ENCODE measurements around the gene HBG2.
"Not testable (repeated sequence)": the region's sequence is repeated elsewhere in the genome, so short reads cannot be mapped to it uniquely, and the experiment has no call there.

HBG2 gene

DNA sequence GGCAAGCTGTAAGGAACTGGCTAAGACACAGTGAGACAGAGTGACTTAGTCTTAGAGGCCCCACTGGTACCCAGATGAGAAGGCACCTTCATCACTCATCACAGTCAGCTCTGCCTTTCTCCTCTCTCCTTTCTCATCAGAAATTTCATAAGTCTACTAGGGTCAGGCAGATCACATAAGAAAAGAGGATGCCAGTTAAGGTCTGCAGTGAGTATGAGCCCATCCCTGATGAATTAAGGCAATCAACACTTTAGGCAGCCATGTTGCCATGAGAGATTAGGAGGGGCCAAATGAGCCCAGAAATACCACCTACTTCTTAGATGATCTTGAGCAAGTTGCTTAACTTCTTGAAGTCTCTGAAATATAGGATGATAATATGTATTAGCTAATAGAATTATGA lies 27.0 kb upstream of the HBG2 start:
- DNase-seq (ENCODE audit: low spot score): no peak

DNA sequence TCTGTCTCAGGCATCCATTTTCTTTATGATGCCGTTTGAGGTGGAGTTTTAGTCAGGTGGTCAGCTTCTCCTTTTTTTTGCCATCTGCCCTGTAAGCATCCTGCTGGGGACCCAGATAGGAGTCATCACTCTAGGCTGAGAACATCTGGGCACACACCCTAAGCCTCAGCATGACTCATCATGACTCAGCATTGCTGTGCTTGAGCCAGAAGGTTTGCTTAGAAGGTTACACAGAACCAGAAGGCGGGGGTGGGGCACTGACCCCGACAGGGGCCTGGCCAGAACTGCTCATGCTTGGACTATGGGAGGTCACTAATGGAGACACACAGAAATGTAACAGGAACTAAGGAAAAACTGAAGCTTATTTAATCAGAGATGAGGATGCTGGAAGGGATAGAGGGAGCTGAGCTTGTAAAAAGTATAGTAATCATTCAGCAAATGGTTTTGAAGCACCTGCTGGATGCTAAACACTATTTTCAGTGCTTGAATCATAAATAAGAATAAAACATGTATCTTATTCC lies 26.1 kb upstream of the HBG2 start:
- no peak for DNase-seq (ENCODE audit: low spot score)

DNA sequence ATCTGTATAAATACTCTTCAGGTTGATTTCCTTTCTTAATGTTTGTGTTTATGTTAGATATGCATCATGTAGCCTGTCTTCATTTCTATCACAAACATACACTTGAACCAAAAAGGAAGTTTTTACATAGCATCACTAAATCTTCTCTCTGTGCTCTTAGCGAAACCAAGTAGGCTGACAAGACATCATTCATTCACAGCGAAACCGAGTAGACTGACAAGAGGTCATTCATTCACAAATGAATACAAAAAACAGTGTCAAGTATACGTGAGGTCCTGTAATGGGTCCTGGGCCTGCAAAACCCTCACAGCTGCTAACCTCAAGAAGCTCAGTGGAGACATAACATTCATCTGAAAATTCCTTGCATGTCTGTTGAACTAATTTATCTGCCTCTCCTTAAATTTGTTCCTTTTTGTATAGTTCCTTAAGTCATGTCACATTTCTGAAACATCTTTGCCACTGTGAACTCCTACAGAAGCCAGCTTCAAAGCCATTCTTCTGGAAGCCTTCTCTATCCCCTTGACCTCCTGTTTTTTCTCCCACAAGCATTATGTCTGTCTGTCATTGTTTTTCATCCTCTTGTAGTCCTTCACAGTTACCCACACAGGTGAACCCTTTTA lies 25.0 kb upstream of the HBG2 start:
- no peak for DNase-seq (ENCODE audit: low spot score)

DNA sequence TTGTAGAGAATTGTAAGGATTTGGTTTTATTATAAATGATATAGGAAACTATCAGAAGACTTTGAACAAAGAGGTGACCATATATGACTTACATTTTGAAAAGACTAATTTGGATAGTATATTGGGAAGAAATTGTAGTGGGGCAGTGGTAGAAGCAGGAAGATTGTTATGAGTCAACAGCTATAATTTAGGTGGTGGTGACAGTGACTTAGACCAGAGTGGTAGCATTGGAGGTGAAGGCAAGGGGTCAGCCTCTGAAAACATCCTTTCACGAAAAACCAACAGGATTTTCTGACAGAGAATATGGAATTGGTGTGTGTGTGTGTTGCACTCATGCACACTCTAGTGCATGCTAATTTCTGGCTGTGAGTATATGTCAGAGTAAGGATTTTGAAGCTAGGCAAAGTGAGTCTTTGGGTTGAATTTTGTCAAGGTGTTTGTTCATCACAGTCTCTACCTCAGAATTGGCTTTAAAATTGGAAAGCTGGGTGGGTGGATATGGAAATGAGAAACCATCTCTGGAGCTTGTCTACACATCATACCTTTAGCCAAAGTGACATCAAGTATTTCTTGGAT lies 23.3 kb upstream of the HBG2 start:
- no peak for DNase-seq (ENCODE audit: low spot score)

DNA sequence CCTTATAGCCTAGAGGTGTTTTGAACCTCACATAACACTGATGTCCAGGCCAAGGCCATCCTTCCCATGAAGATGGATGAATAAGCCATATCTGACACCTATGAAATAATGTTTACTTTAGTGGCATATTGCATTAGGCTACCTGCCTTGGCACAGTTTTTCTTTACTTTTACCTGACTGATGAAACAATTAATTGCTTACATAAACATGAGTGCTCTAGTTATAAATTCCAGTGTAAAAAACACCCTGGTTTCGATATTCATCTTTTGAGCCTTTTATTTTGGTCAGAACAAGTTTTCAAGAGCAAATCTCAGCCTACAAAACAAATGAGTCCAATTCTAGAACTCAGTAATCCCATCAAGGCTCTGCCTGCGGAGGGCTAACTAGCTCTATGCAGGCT lies 22.1 kb upstream of the HBG2 start:
- DNase-seq (ENCODE audit: low spot score): no peak

DNA sequence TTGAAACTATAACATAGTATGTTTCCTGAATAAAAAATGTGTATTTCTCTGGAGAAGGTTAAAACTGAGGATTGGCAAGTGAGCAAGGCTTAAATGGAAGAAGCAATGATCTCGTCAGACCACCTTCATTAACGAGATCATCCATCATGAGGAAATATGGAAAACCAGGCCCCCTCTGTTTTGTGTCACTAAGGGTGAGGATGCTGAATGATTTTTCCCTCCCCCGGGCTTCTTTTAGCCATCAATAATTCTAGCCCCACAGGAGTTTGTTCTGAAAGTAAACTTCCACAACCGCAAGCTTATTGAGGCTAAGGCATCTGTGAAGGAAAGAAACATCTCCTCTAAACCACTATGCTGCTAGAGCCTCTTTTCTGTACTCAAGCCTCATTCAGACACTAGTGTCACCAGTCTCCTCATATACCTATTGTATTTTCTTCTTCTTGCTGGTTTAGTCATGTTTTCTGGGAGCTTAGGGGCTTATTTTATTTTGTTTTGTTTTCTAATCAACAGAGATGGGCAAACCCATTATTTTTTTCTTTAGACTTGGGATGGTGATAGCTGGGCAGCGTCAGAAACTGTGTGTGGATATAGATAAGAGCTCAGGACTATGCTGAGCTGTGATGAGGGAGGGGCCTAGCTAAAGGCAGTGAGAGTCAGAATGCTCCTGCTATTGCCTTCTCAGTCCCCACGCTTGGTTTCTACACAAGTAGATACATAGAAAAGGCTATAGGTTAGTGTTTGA lies 21.0 kb upstream of the HBG2 start:
- DNase-seq (ENCODE audit: low spot score): no peak

DNA sequence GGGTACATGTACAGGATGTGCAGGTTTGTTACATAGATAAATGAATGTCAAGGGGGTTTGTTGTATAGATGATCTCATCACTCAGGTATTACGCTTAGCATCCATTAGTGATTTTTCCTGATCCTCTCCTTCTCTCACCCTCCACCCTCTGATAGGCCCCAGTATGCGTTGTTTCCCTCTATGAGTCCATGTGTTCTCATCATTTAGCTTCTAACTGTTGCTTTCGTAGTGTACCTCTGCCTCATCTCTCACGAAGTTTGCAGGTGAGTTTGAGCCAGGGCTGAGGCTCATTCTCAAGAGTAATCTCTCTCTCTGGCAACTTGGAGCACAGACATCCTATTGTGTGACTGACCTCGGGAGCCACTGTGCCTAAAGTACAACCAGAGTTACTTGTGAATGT lies 19.8 kb upstream of the HBG2 start:
- DNase-seq (ENCODE audit: low spot score): no peak

DNA sequence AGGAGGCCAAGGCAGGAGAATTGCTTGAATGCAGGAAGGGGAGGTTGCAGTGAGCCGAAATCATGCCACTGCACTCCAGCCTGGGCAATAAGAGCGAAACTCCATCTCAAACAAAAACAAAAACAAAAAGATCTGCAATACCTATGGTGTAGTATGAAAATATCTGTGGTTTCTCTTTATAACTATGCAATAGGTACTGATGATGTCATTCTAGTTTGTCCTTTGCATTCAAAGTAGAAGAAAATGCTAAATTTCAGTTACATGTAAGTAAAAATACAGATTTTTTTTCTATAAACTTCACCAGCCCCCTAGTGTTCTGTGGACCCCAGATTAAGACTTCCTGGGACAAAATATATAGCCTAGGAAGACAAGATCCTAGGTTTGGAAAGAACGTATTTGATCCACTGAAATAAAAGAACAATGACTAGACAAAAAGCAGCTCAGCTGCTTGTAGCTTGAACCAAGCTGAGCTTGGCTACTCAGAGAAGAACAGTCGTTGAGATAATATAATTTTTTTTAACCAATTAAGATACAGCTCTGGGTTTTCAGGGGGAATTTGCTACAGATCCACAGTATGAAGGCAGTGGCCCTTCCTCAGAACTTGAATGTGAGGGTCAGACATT lies 17.9 kb upstream of the HBG2 start:
- DNase-seq (ENCODE audit: low spot score): no peak

DNA sequence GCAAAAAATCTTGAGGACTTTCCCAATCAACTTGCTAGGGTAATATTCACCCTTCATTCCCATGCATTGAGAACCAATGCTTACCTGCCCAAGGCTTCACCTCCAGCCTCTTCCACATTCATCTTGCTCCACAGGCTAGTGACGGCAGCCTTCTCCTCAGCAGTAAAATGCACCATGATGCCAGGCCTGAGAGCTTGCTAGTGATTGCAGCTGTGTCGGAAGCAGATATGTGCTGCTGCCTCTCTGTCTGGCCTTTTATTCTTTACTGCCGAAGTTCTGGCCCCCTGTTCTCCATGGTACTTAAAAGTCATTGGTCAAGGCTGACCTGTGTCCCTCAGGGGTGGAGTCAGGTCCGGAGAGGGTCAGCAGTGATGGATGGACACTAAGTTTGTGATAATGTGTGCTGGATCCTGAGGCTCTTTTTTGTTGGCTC lies 15.2 kb upstream of the HBG2 start, which contains the start of gene HBE1:
Gene HBE1, minus strand, starts transcription at position 231 of the 433 bp plus-strand sequence. Its CDS starts 55 bp downstream, at position 176.
- DNase-seq (ENCODE audit: low spot score): no peak

DNA sequence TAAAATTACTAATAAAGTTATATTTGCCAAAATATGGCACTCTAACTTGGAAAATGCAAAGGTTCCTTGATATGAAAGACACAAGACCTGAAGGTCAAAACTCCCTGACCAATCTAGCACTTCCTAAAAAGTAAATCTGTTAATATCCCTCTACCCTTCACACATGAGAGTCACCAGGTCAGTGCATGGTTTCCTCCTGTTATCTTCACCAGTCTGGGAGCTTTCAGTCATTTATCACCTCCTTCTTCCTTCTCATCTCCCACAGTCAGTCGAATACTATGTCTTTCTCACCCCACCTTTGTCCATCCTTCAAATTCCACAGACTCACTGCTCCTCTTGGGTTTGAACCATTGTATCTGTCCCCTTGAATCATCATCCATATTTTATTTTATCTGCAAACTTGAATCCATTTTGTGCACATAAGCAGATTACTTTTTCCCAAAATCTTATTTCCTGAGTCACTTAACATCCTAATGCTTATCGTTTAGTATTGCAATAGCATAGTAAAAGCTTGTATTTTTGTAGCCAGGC lies 12.5 kb upstream of the HBG2 start:
- no peak for DNase-seq (ENCODE audit: low spot score)

DNA sequence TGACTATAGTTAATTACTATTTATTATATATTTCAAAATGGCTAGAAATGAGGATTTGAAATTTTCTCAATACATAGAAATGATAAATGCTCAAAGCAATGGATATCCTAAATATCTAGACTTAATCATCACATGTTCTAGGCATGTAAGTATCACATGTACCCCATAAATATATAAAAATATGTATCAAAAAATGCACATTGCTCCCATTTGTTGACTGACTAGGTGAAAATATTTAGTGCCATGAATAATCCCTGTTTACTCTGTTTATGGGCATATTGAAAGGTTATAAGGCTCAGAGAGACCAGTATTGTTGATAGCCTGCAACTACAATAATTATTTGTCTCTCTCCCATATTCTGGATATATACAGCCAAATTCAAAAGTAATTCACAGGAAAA lies 12.0 kb upstream of the HBG2 start:
- DNase-seq (ENCODE audit: low spot score): no peak

DNA sequence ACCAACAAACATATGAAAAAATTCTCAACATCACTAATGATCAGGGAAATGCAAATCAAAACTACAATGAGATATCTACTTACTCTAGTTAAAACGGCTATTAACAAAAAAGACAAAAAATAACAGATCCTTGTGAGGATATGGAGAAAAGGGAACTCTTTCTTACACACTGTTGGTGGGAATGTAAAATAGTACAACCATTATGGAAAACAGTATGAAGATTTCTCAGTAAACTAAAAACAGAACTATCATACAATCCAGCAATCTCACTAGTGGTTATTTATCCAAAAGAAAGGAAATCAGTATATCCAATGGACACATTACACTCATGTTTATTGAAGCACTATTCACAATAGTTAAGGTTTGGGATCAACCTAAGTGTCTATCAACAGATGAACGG lies 11.3 kb upstream of the HBG2 start:
- DNase-seq (ENCODE audit: low spot score): no peak

DNA sequence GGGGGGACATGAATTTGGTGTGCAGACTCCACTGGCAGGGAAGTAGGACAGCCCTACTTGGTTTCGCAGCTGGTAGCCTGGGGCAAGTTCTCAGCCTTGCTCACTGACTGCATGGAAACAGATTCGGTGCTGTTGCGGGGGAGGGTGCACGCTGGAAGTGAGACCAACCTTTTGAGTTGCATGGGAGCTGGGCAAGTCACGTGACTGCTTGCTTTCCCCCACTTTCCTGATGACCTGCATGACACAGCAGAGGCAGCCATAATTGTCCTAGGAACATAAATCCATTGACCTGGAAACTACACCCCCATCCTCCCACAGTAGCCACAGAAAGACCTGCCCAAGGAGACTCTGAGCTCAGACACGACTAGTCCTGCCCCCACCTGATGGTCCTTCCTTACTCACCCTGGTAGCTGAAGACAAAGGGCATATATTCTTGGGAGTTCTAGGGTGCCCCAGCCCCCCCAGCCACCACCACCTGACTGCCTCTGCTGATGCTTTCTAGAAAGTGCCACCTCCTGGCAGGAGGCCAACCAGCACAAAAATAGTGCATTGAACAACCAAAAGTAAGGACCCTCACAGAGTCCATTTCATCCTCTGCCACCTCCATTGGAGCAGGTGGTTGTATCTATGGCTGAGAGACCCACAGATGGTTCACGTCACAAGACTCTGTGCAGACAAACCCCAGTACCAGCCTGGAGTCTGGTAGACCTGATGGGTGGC lies 4.1 kb upstream of the HBG2 start:
- DNase-seq (ENCODE audit: low spot score): no peak

DNA sequence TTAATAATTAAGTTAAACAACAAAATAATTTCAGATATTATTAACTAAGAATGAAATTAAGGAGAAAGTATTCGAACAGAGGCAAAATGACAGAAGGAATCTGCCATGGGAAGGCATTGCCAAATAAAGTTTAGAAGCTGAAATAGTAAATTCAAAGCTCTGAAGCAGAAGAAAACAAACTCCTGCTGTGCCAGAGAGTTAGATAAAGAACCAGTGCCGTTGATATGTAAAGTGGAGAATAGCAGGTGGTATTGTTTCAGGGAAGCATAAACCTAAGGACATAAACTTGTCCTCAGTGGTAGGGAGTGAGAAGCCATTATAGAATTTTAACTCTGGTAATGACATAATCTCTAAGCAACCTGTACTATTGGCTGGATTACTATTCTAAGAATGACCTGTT lies 2.7 kb upstream of the HBG2 start:
- no peak for DNase-seq (ENCODE audit: low spot score)

DNA sequence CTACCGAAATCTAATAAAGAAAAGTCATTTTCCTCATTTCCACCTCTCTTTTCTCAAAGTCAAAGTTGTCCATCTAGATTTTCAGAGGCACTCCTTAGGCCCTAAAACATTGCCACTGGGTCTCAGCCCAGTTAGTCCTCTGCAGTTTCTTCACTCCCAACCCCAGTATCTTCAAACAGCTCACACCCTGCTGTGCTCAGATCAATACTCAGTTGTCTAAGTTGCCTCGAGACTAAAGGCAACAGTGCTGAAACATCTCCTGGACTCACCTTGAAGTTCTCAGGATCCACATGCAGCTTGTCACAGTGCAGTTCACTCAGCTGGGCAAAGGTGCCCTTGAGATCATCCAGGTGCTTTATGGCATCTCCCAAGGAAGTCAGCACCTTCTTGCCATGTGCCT lies 558 bp downstream of the HBG2 start:
- DNase-seq (ENCODE audit: low spot score): not testable (repeated sequence)

DNA sequence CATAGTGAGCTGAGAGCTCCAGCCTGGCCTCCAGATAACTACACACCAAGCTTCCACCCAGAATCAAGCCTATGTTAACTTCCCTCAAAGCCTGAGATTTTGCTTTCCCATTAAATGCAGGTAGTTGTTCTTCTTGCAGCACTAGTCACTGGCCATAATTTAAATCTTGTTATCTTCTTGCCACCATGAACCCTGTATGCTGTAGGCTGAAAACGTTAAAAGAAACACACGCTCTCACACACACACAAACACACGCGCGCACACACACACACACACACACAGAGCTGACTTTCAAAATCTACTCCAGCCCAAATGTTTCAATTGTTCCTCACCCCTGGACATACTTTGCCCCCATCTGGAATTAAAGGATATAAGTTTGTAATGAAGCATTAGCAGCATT lies 1.1 kb downstream of the HBG2 start:
- not testable (repeated sequence) for DNase-seq (ENCODE audit: low spot score)

DNA sequence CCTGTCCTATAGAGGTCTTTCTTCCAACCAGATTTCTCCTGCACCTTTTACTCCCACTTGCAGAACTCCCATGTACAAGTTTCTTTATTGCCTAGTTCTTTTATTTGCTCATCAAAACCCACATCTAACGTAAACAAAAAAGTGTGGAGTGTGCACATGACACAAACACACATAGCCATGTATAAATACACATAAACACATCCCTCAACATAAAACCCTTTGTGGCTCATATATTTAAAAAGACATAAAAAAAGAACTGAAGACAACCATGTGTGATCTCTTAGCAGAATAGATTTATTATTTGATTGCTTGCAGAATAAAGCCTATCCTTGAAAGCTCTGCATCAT lies 1.7 kb downstream of the HBG2 start:
- no peak for DNase-seq (ENCODE audit: low spot score)

DNA sequence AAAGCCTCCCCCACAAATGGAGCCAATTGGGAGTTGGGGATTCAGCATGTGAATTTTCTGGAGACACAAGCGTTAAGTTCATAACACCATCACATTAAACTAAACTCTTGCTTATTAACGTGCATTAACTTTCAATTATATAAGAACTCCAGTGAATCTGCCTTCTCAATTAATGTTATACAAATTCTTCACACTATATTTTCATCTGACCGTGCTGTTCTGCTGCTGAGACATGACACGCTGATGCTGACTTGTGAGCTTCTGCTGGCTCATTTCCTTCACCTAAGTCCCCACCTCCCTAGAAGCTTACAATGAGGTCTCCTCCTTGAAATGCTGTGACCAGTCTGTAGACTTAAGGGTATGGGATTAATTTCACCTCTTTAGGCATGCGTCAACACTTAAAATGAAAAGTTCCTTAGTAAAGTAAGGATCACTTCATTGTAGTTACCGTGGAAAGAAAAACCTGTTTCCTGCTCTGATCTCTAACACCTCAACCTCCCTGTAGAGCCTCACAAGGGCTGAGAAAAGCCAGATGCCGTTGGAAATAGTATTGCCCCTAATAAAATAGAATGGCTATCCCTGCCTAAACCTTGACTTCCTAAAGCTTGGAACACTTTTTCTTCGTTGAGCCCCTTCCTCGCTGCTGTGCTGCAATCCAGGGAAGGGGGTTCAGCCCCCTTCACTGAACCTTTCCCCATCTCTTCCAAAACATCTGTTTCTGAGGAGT lies 2.2 kb downstream of the HBG2 start:
- DNase-seq (ENCODE audit: low spot score): no peak

DNA sequence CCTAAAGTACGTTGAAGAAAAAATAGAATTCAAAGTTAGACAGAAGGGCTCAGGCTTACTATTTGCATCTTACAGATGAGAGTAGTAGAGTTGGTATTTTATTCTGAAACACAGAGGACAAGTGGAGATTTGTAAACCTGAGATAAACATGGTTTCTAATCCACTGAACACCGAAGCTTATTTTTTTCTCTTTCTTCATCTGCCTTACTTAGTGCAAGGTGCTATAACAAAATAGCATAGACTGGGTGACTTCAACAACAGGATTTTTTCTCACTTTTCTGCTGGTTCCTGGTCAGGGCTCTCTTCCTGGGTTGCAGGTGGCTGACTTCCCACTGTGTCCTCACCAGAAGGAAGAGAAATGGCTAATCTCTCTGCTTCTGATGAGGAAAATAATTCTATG lies 2.8 kb downstream of the HBG2 start:
- DNase-seq (ENCODE audit: low spot score): no peak

DNA sequence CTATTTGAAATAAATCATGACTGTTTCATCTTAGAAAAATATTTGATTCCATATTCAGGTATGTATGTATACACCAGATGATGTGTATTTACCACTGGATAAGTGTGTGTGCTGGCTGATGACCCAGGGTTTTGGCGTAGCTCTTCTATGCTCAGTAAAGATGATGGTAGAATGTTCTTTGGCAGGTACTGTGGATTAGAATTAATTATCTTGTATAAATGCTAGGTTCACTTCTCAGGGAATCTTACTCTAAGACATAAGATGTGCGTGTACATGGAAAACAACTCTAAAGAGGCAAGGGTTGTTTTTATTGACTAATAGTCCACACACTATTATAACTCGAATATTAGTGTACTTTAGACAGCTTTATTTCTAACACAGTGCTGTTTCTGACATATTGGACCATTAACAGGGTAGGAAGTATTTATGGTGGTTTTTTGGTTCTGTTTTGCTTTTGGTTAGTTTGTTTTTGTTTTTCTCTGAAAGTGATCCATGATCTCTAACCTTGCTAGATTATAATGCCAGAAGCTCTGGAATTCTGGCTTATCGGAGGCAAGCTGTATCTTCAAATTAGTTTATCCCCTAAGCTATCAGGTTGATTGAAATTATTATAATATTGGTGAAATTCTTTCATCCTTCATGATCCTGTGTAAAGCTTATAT lies 3.9 kb downstream of the HBG2 start:
- DNase-seq (ENCODE audit: low spot score): no peak

All from cerebellar cortex (tissue), 1 donor.